ENCODE data around the gene PRM3. TPM values are rescaled to one million over a fixed set of nuclear protein-coding genes. Genes with fewer than 3 reads are reported as not detected.

PRM3 gene
- polyA plus RNA-seq, 1 donor from 2014 or later: not detected

GRCh38 chr16:11264155-11264832 lies 9.1 kb downstream of the PRM3 start:
- no peak for TF ChIP-seq EZH2 (IDR thresholded peaks at IDR 0.05; ENCODE audit: borderline replicate concordance, insufficient read depth, low read length, poor library complexity, severe bottlenecking)
- TF ChIP-seq TAF1 (IDR thresholded peaks at IDR 0.05; ENCODE audit: low read depth): no peak
- no peak for TF ChIP-seq MXI1 (conservative IDR thresholded peaks at IDR 0.05; ENCODE audit: poor library complexity, severe bottlenecking)
- no peak for TF ChIP-seq EP300 (conservative IDR thresholded peaks at IDR 0.05; ENCODE audit: poor library complexity, severe bottlenecking)
- TF ChIP-seq RAD21 (conservative IDR thresholded peaks at IDR 0.05): no peak
- Histone ChIP-seq H2AFZ (ENCODE audit: low read depth, low read length) (no peak overlapping the region), H3K36me3 (ENCODE audit: insufficient read depth, low read length) (no peaks in the 10 kb centered on the region), H4K20me1 (ENCODE audit: insufficient read depth) (no peaks in the 10 kb centered on the region), H3K9ac (ENCODE audit: low read length) (no peak overlapping the region), H3K27ac (ENCODE audit: low read length) (no peak overlapping the region), H3K4me2 (ENCODE audit: low read length) (no peak overlapping the region), H3K27me3 (ENCODE audit: insufficient read depth, low read depth, low read length) (no peaks in the 10 kb centered on the region), H3K4me3 (ENCODE audit: low read length) (no peak overlapping the region), H3K79me2 (replicated peaks; ENCODE audit: insufficient read depth, low read length) (no peaks in the 10 kb centered on the region), H3F3A (ENCODE audit: insufficient read depth, low read length, poor library complexity, severe bottlenecking) (no peaks in the 10 kb centered on the region), H3K9me3 (ENCODE audit: low read length) (no peaks in the 10 kb centered on the region), H3K9me2 (ENCODE audit: insufficient read depth, low read length) (no peaks in the 10 kb centered on the region)

GRCh38 chr16:11263737-11264136 lies 9.7 kb downstream of the PRM3 start:
- Histone ChIP-seq H3F3A (ENCODE audit: insufficient read depth, low read length, poor library complexity, severe bottlenecking) (no peaks in the 10 kb centered on the region), H3K9me2 (ENCODE audit: insufficient read depth, low read length) (no peaks in the 10 kb centered on the region), H3K79me2 (replicated peaks; ENCODE audit: insufficient read depth, low read length) (no peaks in the 10 kb centered on the region), H4K20me1 (ENCODE audit: insufficient read depth) (no peaks in the 10 kb centered on the region), H3K4me2 (ENCODE audit: low read length) (no peak overlapping the region), H3K9ac (ENCODE audit: low read length) (no peak overlapping the region), H3K9me3 (ENCODE audit: low read length) (no peaks in the 10 kb centered on the region), H2AFZ (ENCODE audit: low read depth, low read length) (no peak overlapping the region), H3K27ac (ENCODE audit: low read length) (no peak overlapping the region), H3K27me3 (ENCODE audit: insufficient read depth, low read depth, low read length) (no peaks in the 10 kb centered on the region), H3K36me3 (ENCODE audit: insufficient read depth, low read length) (no peaks in the 10 kb centered on the region), H3K4me3 (ENCODE audit: low read length) (no peak overlapping the region)
- TF ChIP-seq POLR2AphosphoS5 (IDR thresholded peaks at IDR 0.05) (no peak), EP300 (conservative IDR thresholded peaks at IDR 0.05; ENCODE audit: poor library complexity, severe bottlenecking) (no peak), CTCF (IDR thresholded peaks at IDR 0.05; ENCODE audit: poor library complexity, severe bottlenecking) (no peak), MXI1 (conservative IDR thresholded peaks at IDR 0.05; ENCODE audit: poor library complexity, severe bottlenecking) (no peak), REST (IDR thresholded peaks at IDR 0.05; ENCODE audit: borderline replicate concordance) (no peak), RAD21 (conservative IDR thresholded peaks at IDR 0.05) (no peak), TAF1 (IDR thresholded peaks at IDR 0.05; ENCODE audit: low read depth) (no peak), SMC3 (conservative IDR thresholded peaks at IDR 0.05; ENCODE audit: poor library complexity) (no peak)
